ENCODE measurements around the gene VWDE.

DNA sequence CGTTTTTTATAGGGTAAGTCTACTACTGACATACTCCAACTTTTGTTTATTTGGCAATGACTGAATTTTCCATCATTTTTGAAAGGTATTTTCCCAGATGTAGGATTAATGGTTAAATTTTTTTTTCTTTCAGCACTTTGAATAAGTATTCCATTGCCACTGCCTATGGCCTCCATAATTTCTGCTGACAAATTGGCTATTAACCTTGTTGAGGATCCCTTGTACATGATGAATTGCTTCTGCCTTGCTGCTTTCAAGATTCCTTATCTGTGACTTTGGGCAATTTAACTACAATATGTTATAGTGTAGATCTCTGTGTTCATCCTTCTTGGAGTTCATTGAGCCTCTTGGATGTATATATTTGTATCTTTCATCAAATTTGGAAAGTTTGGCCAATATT lies 21.6 kb upstream of the VWDE start:
- TF ChIP-seq POLR2AphosphoS5 (IDR thresholded peaks at IDR 0.05; ENCODE audit: low read depth, low read length) (no peak), TAF1 (IDR thresholded peaks at IDR 0.05; ENCODE audit: borderline replicate concordance, insufficient read depth, low read length) (no peak), SIN3A (IDR thresholded peaks at IDR 0.05; ENCODE audit: borderline replicate concordance, insufficient read depth, low read length) (no peak), FOXP2 (optimal IDR thresholded peaks at IDR 0.05; ENCODE audit: borderline replicate concordance, extremely low read depth, extremely low read length, insufficient read depth) (no peak)
- TF ChIP-seq, protein P1, sequence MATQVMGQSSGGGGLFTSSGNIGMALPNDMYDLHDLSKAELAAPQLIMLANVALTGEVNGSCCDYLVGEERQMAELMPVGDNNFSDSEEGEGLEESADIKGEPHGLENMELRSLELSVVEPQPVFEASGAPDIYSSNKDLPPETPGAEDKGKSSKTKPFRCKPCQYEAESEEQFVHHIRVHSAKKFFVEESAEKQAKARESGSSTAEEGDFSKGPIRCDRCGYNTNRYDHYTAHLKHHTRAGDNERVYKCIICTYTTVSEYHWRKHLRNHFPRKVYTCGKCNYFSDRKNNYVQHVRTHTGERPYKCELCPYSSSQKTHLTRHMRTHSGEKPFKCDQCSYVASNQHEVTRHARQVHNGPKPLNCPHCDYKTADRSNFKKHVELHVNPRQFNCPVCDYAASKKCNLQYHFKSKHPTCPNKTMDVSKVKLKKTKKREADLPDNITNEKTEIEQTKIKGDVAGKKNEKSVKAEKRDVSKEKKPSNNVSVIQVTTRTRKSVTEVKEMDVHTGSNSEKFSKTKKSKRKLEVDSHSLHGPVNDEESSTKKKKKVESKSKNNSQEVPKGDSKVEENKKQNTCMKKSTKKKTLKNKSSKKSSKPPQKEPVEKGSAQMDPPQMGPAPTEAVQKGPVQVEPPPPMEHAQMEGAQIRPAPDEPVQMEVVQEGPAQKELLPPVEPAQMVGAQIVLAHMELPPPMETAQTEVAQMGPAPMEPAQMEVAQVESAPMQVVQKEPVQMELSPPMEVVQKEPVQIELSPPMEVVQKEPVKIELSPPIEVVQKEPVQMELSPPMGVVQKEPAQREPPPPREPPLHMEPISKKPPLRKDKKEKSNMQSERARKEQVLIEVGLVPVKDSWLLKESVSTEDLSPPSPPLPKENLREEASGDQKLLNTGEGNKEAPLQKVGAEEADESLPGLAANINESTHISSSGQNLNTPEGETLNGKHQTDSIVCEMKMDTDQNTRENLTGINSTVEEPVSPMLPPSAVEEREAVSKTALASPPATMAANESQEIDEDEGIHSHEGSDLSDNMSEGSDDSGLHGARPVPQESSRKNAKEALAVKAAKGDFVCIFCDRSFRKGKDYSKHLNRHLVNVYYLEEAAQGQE (IDR thresholded peaks at IDR 0.05; ENCODE audit: insufficient read depth in 1 of 2, low read depth in 2 of 2, low read length in 2 of 2): no peak
